ENCODE data around the gene SORCS1.

SORCS1 gene

DNA sequence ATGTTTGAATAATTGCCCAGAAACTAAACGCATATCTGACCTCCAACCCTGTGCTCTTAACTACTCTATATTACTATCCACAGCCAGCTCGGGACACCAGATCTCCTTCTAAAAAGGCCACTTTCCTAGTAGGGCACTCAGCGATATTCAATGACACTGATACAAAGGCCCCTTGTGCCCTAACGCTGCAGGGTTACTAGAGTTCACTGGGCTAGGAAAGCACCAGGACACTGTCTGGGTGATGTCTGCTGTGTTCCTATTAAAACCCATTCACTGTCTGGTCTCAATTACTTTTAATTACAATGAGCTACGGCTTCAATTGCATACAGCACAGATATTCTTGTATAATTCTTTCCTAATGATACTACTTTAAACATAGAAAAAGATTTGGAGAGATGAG is 91.7 kb downstream of the SORCS1 start:
- Histone ChIP-seq H3K9ac (ENCODE audit: insufficient read length) (no peak overlapping the region), H3K36me3 (ENCODE audit: insufficient read depth, low read length) (no peaks in the 10 kb centered on the region), H3K9me3 (ENCODE audit: low read depth, low read length) (no peaks in the 10 kb centered on the region), H3K27ac (no peak overlapping the region), H3K4me3 (no peak overlapping the region)
- TF ChIP-seq FOXP2 (optimal IDR thresholded peaks at IDR 0.05; ENCODE audit: control extremely low read depth, extremely low read length, insufficient read depth) (no peak), POLR2AphosphoS5 (IDR thresholded peaks at IDR 0.05; ENCODE audit: borderline replicate concordance, low read depth, low read length) (no peak), EZH2 (IDR thresholded peaks at IDR 0.05) (no peak)
- DNase-seq (ENCODE audit: low read depth, low spot score) = no peak

DNA sequence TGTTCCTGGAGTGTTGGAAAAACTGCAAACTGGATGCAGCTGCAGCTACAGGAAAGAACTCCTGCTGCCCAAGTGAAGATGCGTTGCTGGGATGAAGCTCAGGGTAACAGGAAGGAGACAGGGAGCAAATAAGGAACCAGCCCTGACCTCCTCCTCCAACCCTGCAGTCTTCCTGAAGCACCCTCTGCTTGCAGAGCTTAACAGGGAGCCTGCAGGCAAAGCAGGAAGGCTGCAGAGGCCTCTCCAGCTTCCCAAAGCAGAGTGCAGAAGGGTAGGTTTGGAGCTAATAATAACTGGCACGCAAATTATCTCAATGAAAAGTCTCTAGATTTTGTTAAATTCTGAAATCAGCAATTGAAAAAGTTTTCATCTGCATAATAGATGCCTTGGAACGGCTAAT is 92.5 kb downstream of the SORCS1 start:
- TF ChIP-seq POLR2AphosphoS5 (IDR thresholded peaks at IDR 0.05; ENCODE audit: borderline replicate concordance, low read depth, low read length) (no peak), FOXP2 (optimal IDR thresholded peaks at IDR 0.05; ENCODE audit: control extremely low read depth, extremely low read length, insufficient read depth) (no peak), EZH2 (IDR thresholded peaks at IDR 0.05) (no peak)
- Histone ChIP-seq H3K27ac (no peak overlapping the region), H3K9me3 (ENCODE audit: low read depth, low read length) (no peaks in the 10 kb centered on the region), H3K36me3 (ENCODE audit: insufficient read depth, low read length) (no peaks in the 10 kb centered on the region), H3K9ac (ENCODE audit: insufficient read length) (no peak overlapping the region), H3K4me3 (no peak overlapping the region)
- DNase-seq (ENCODE audit: low read depth, low spot score) = no peak

DNA sequence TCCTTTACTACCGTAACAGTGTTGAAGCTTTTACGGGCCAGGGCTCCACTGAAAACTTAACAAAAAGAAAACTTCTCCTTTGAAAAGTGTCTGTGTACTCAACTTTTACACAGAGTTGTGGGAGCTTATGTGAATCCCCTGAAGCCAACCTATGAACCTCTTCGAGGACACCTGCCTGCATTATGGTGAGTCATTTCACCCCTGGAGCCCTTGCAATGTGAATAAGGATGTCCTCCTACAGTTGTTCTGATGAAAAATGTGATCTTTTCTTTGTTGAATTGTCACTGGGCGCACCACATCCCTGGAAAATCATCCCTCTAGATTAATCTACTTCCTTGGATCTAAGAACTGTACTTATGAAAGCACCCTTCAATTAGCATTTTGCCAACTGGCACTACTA is 93.2 kb downstream of the SORCS1 start:
- no peak overlapping the region for H3K27ac ChIP-seq
- H3K4me3 ChIP-seq = no peak overlapping the region
- no peak overlapping the region for H3K9ac ChIP-seq (ENCODE audit: insufficient read length)
- H3K36me3 ChIP-seq (ENCODE audit: insufficient read depth, low read length) = no peaks in the 10 kb centered on the region
- TF ChIP-seq POLR2AphosphoS5 (IDR thresholded peaks at IDR 0.05; ENCODE audit: borderline replicate concordance, low read depth, low read length) (no peak), EZH2 (IDR thresholded peaks at IDR 0.05) (no peak), FOXP2 (optimal IDR thresholded peaks at IDR 0.05; ENCODE audit: control extremely low read depth, extremely low read length, insufficient read depth) (no peak)
- H3K9me3 ChIP-seq (ENCODE audit: low read depth, low read length) = no peaks in the 10 kb centered on the region
- no peak for DNase-seq (ENCODE audit: low read depth, low spot score)

DNA sequence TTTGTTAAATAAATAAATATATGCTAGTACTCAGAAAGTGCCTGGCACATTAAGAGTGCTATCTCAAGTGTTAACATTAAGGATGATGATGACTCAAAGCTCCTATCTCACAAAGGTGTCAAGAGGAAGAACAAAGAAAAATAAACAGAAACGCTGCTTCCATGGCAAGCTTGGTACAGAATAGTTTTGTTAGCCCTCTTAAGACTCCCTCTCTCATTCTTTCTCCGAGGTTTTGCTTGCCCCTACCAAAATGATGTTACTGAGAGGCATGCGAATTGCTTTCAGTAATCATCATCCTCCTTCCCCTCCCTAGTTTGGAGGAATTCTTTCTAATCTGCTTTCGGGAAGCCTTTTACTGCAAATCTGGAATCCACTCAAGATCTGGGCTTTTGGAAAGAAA is 96.7 kb downstream of the SORCS1 start:
- TF ChIP-seq EZH2 (IDR thresholded peaks at IDR 0.05) (no peak), POLR2AphosphoS5 (IDR thresholded peaks at IDR 0.05; ENCODE audit: borderline replicate concordance, low read depth, low read length) (no peak), FOXP2 (optimal IDR thresholded peaks at IDR 0.05; ENCODE audit: control extremely low read depth, extremely low read length, insufficient read depth) (no peak)
- Histone ChIP-seq H3K9me3 (ENCODE audit: low read depth, low read length) (no peaks in the 10 kb centered on the region), H3K36me3 (ENCODE audit: insufficient read depth, low read length) (no peaks in the 10 kb centered on the region), H3K4me3 (no peak overlapping the region), H3K27ac (no peak overlapping the region), H3K9ac (ENCODE audit: insufficient read length) (no peak overlapping the region)
- DNase-seq (ENCODE audit: low read depth, low spot score) = no peak

DNA sequence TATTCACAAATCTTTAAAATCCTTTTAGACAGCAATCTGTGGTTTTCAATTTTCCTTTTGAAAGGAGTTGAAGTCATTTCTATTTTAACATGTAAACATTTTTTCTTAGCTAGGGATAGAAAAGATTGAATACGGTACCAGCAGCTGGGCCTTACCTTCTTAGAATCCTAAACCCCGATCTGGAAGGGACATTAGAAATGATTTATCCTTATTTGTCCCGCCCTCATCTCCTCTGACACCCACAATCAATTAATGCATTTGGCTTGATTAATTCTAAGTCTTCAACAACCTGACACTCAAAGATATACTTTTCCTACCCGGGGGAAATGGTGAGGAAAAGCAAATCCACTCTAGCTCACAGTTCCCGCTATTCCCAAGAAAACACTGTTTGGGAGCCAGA is 100.4 kb downstream of the SORCS1 start:
- no peaks in the 10 kb centered on the region for H3K9me3 ChIP-seq (ENCODE audit: low read depth, low read length)
- H3K9ac ChIP-seq (ENCODE audit: insufficient read length) = no peak overlapping the region
- H3K36me3 ChIP-seq (ENCODE audit: insufficient read depth, low read length) = no peaks in the 10 kb centered on the region
- TF ChIP-seq EZH2 (IDR thresholded peaks at IDR 0.05) = no peak
- H3K27ac ChIP-seq = no peak overlapping the region
- no peak for DNase-seq (ENCODE audit: low read depth, low spot score)
- H3K4me3 ChIP-seq = no peak overlapping the region

DNA sequence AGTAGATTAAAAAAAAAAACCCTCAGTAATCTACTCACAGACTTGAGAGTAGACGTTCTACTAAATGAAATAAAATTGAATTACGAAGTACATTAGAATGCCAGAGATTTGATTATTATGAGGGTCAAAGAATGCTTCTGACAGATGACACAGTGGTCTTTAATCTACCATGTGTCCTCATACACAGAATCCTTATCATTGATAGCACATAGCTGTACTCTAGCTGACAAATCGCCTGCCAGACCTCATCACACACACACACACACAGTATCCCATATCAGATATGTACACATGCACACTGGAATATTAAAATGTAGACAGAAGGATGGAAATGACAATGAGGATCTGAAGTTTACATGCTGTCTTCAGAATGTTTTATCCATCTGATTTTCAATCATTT is 104.6 kb downstream of the SORCS1 start:
- no peaks in the 10 kb centered on the region for H3K36me3 ChIP-seq (ENCODE audit: insufficient read depth, low read length)
- H3K4me3 ChIP-seq = no peak overlapping the region
- TF ChIP-seq EZH2 (IDR thresholded peaks at IDR 0.05) = no peak
- TF ChIP-seq POLR2AphosphoS5 (IDR thresholded peaks at IDR 0.05; ENCODE audit: borderline replicate concordance, low read depth, low read length) = no peak
- no peak for DNase-seq (ENCODE audit: low read depth, low spot score)
- H3K9me3 ChIP-seq (ENCODE audit: low read depth, low read length) = no peaks in the 10 kb centered on the region
- no peak overlapping the region for H3K9ac ChIP-seq (ENCODE audit: insufficient read length)
- no peak overlapping the region for H3K27ac ChIP-seq

DNA sequence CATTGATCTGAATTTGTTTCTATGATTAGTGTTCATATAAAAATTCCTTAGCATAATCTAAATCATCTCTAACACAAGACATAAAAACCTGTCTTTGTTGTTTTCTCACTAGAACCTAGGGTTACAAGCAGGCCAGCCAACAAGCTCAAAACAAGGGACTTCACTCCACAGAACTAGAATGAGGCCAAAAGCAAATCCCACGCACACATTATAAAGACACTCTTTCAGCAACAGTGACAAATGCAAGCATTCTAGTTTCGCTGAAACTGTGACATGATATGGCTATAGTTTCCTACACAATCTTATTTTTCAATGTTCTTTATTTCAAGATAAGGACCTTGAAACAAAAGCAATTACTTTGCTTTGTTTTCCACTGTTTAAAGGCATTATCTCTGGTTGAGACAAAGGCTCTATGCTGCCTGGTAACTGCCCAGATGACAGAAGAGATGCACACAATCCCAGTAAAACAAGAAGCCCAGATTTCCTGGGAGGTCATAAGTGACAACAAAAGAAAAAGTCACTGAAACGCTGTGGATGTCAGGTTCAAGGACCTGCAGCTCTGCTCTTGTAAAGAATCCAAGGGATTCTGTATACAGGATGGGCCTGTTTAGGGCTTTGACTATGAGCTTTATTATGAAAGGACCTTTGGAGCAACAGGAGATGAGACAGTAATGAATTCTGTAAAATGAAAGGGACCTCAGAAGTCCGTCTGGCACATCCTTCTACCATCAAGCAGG is 105.3 kb downstream of the SORCS1 start:
- Histone ChIP-seq H3K9ac (ENCODE audit: insufficient read length) (no peak overlapping the region), H3K36me3 (ENCODE audit: insufficient read depth, low read length) (no peaks in the 10 kb centered on the region), H3K9me3 (ENCODE audit: low read depth, low read length) (no peaks in the 10 kb centered on the region), H3K27ac (no peak overlapping the region), H3K4me3 (no peak overlapping the region)
- no peak for TF ChIP-seq POLR2AphosphoS5 (IDR thresholded peaks at IDR 0.05; ENCODE audit: borderline replicate concordance, low read depth, low read length)
- TF ChIP-seq FOXP2 (optimal IDR thresholded peaks at IDR 0.05; ENCODE audit: control extremely low read depth, extremely low read length, insufficient read depth) = no peak
- TF ChIP-seq EZH2 (IDR thresholded peaks at IDR 0.05) = no peak
- no peak for DNase-seq (ENCODE audit: low read depth, low spot score)

DNA sequence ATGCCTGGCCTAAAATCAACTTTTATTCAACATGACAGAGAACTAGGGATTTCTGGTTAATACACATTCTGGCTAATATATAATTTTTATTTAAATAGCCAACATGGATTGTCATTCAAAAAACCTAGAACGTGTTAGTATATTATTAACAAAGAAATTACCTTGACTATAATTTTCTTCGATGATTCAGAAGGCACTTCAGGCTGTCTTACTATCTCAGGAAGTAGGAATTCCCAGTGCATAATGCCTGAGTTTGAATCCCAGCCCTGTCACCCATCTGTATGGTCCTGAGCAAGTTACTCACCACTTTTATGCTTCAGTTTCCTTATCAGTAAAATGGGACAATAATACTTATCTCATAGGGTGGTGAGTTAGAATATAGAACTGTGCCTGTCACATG is 106.2 kb downstream of the SORCS1 start:
- Histone ChIP-seq H3K9me3 (ENCODE audit: low read depth, low read length) (no peaks in the 10 kb centered on the region), H3K4me3 (no peak overlapping the region), H3K27ac (no peak overlapping the region), H3K36me3 (ENCODE audit: insufficient read depth, low read length) (no peaks in the 10 kb centered on the region), H3K9ac (ENCODE audit: insufficient read length) (no peak overlapping the region)
- TF ChIP-seq POLR2AphosphoS5 (IDR thresholded peaks at IDR 0.05; ENCODE audit: borderline replicate concordance, low read depth, low read length) (no peak), EZH2 (IDR thresholded peaks at IDR 0.05) (no peak), FOXP2 (optimal IDR thresholded peaks at IDR 0.05; ENCODE audit: control extremely low read depth, extremely low read length, insufficient read depth) (no peak)
- no peak for DNase-seq (ENCODE audit: low read depth, low spot score)

DNA sequence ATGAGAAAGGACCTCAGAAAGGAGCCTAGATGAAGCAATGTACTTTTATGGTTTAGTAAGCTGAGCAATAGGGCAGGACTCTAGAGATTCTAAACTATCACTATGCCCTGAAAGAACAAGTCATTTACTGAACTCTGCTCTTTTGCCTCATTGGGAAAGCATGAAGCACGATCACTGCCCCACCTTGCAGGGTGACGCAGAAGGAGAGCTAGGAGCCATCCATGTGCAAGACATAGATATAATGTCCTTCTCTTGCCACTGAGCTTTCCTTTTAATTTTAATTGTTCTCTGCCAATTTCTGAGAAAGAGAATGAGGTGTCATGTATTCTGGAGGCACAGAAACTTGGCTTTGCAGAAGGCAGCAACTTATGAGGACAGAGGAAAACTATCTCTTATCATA is 108.3 kb downstream of the SORCS1 start:
- Histone ChIP-seq H3K36me3 (ENCODE audit: insufficient read depth, low read length) (no peaks in the 10 kb centered on the region), H3K27ac (no peak overlapping the region), H3K9ac (ENCODE audit: insufficient read length) (no peak overlapping the region), H3K9me3 (ENCODE audit: low read depth, low read length) (no peaks in the 10 kb centered on the region), H3K4me3 (no peak overlapping the region)
- TF ChIP-seq POLR2AphosphoS5 (IDR thresholded peaks at IDR 0.05; ENCODE audit: borderline replicate concordance, low read depth, low read length) (no peak), FOXP2 (optimal IDR thresholded peaks at IDR 0.05; ENCODE audit: control extremely low read depth, extremely low read length, insufficient read depth) (no peak), EZH2 (IDR thresholded peaks at IDR 0.05) (no peak)
- DNase-seq (ENCODE audit: low read depth, low spot score) = no peak
